Endothelial cell (in vitro differentiated cells): ENCODE data around the gene NXPH1. TPM values are rescaled to one million over a fixed set of nuclear protein-coding genes. Genes with fewer than 3 reads are reported as not detected.

Source experiments
- DNase-seq: peaks from one replicate; pipeline ENCODE4 v3.0.0; 2021; ENCODE audit warnings: low spot score
- H3K27ac Mint-ChIP-seq: one replicate; pipeline ENCODE4 v1.8.0; 2021; ENCODE audit warnings: mixed read lengths, inconsistent platforms; ENCODE audit not compliant: unreplicated experiment
- H3K27me3 Mint-ChIP-seq: one replicate; pipeline ENCODE4 v1.8.0; 2021; ENCODE audit warnings: mild to moderate bottlenecking, moderate library complexity, mixed read lengths, inconsistent platforms; ENCODE audit not compliant: unreplicated experiment
- H3K36me3 Mint-ChIP-seq: one replicate; pipeline ENCODE4 v1.8.0; 2021; ENCODE audit warnings: mild to moderate bottlenecking, low read depth, mixed read lengths, inconsistent platforms; ENCODE audit not compliant: unreplicated experiment
- H3K4me1 Mint-ChIP-seq: one replicate; pipeline ENCODE4 v1.8.0; 2021; ENCODE audit warnings: mild to moderate bottlenecking, mixed read lengths, inconsistent platforms; ENCODE audit not compliant: unreplicated experiment
- H3K4me3 Mint-ChIP-seq: one replicate; pipeline ENCODE4 v1.8.0; 2021; ENCODE audit warnings: mild to moderate bottlenecking, mixed read lengths, inconsistent platforms; ENCODE audit not compliant: unreplicated experiment
- H3K9me3 Mint-ChIP-seq: one replicate; pipeline ENCODE4 v1.8.0; 2021; ENCODE audit warnings: mixed read lengths, inconsistent platforms; ENCODE audit not compliant: unreplicated experiment
- total RNA-seq: library from RNA; stranded (reverse); fragmentation: NEBNext Ultra II Directional; extraction: Animal tissue kit (Norgen Biotek cat#: 25700); gene quantifications from one replicate; pipeline ENCODE4 v1.2.1, GENCODE V29; 2021; ENCODE audit not compliant: unreplicated experiment
- TF ChIP-seq, protein P1 (sequence below): fragments of 200-600 bp; sonication (generic); IDR thresholded peaks from one replicate; pipeline ENCODE4 v1.5.0; 2021; ENCODE audit warnings: antibody characterized with exemption; ENCODE audit not compliant: unreplicated experiment

The NXPH1 gene
- total RNA-seq, 1 donor from 2014 or later = not detected

DNA sequence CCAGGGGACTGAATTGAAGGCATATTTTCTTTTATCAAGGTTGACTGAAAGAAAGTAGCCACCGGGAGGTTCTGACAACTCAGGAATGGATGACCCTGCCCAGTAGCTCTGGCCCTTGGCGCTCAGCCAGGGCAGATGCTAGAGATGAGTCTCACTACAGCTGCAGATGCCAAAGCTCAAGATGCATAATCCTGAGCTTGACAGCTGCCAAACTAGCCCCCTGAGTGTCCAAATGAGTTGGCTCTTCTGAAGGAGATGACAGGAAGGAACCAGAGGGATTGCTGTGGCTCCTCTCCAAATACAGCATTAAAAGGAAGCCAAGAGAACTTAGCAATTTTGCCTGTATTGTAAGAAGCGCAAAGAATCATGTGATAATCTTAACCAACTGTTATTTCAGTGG, 78.4 kb downstream of the NXPH1 start:
- TF ChIP-seq, protein P1, sequence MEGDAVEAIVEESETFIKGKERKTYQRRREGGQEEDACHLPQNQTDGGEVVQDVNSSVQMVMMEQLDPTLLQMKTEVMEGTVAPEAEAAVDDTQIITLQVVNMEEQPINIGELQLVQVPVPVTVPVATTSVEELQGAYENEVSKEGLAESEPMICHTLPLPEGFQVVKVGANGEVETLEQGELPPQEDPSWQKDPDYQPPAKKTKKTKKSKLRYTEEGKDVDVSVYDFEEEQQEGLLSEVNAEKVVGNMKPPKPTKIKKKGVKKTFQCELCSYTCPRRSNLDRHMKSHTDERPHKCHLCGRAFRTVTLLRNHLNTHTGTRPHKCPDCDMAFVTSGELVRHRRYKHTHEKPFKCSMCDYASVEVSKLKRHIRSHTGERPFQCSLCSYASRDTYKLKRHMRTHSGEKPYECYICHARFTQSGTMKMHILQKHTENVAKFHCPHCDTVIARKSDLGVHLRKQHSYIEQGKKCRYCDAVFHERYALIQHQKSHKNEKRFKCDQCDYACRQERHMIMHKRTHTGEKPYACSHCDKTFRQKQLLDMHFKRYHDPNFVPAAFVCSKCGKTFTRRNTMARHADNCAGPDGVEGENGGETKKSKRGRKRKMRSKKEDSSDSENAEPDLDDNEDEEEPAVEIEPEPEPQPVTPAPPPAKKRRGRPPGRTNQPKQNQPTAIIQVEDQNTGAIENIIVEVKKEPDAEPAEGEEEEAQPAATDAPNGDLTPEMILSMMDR = no peak
- no peak for DNase-seq
- no peaks in the 10 kb centered on the region for H3K36me3 Mint-ChIP-seq
- H3K4me3 Mint-ChIP-seq = no peak overlapping the region
- no peaks in the 10 kb centered on the region for H3K4me1 Mint-ChIP-seq
- no peaks in the 10 kb centered on the region for H3K27me3 Mint-ChIP-seq
- H3K9me3 Mint-ChIP-seq = no peaks in the 10 kb centered on the region
- no peak overlapping the region for H3K27ac Mint-ChIP-seq

DNA sequence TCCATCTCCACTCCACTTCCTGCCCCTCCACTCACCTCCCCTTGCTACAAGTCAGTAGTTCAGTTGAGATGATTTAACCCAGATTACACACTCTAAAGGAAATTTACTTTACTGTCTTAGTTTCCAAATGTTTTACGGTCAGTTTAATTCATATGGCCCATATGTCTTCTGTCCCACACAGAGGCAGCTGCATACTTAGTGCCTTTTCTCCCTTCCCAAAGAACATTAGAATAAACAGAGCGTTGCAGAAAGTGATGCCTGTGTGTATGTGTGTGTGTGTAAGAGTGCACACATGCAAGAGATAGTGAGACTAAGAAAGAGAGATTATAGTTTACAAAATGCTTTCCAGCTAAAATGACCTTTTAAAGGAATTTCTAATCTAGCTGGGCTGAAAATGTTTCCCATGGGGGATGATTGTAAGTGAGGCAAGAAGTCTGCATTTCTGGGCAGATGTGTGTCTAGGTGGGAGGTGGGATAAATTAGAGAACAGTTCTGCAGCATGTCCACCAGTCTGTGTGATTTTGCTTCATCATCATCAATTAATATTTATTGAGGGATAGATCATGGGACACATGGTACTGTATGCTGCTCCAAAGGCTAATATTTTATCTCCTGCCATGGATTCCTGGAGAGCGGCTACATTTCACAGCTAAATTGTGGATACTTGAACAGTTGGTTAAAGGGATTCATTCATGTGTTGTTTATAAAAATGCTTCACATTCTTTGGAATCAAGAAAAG, 81.5 kb downstream of the NXPH1 start:
- no peak for DNase-seq
- Mint-ChIP-seq H3K27me3 (no peaks in the 10 kb centered on the region), H3K36me3 (no peaks in the 10 kb centered on the region), H3K9me3 (no peaks in the 10 kb centered on the region), H3K4me3 (no peak overlapping the region), H3K27ac (no peak overlapping the region), H3K4me1 (no peaks in the 10 kb centered on the region)
- TF ChIP-seq, protein P1 = no peak

DNA sequence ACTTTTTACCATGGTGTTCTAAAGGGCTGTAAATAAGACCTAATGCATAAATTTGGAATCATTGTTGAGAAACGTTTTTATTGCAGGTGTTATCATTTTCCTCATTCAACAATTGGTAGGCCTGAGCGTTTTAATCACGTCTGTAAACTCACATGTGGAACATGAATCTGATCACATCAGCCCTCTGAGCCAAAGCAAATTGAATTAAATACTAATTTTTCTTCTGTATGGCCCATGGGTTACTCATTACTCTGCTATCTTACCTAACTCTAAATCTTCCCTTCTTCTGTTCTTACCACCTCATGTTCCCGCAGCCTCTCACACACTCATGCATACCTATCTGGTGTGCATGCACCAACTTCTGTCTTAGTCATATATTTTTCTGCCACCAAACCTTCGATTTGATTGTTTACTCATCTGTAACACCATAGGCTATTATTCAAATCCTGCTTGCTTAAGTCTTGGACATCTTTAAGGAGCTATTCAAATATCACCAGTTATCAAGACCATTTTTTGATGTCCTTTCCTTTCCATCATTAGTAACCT, 82.3 kb downstream of the NXPH1 start:
- H3K27ac Mint-ChIP-seq = no peak overlapping the region
- H3K4me3 Mint-ChIP-seq = no peak overlapping the region
- TF ChIP-seq, protein P1 = no peak

DNA sequence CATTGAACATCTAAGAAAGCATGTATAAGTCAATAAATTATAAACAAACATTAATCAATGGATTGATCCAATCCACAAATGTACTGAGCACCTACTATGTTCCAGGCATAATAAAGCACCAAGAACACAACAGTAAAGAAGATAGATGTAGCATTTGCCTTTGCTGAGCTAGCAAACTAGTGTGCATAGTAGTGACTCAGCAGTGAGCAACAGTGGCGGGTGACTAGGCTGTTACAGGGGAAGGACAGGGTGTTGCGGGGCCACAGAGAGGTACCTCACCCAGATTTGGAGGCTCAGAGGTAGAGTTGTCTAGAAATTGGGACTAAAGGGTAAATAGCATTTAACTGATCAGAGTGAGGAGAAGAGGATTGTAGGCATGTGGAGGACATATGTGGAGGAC, 83.6 kb downstream of the NXPH1 start:
- DNase-seq = no peak
- H3K4me3 Mint-ChIP-seq = no peak overlapping the region
- TF ChIP-seq, protein P1 = no peak
- no peaks in the 10 kb centered on the region for H3K9me3 Mint-ChIP-seq
- H3K27me3 Mint-ChIP-seq = no peaks in the 10 kb centered on the region
- no peaks in the 10 kb centered on the region for H3K4me1 Mint-ChIP-seq
- no peaks in the 10 kb centered on the region for H3K36me3 Mint-ChIP-seq
- no peak overlapping the region for H3K27ac Mint-ChIP-seq

More for the DNA sequence above, 82.3 kb downstream of the NXPH1 start:
- no peak for DNase-seq
- no peaks in the 10 kb centered on the region for H3K9me3 Mint-ChIP-seq
- no peaks in the 10 kb centered on the region for H3K4me1 Mint-ChIP-seq
- no peaks in the 10 kb centered on the region for H3K36me3 Mint-ChIP-seq
- H3K27me3 Mint-ChIP-seq = no peaks in the 10 kb centered on the region

DNA sequence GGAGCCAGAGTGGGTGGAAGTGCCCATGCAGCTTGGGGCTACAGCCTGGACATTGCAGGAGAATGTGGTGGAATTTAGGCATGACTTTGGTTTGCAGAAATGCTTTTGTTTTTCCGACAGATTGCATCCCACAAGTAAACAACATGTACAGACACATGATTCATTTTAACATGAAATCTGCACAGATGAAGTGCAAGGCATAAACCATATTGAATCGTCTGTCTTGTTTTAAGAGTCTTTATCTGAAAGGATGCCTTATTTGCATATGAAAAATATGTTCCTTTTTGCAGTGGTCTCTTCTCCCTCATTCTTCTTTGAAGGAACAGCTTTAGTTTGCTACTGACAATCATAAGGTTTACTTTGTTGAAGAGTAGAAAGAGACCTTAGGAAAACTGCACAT, 94.9 kb downstream of the NXPH1 start:
- TF ChIP-seq, protein P1 = no peak
- Mint-ChIP-seq H3K9me3 (no peaks in the 10 kb centered on the region), H3K4me3 (no peak overlapping the region), H3K36me3 (no peaks in the 10 kb centered on the region), H3K4me1 (no peaks in the 10 kb centered on the region), H3K27me3 (no peaks in the 10 kb centered on the region), H3K27ac (no peak overlapping the region)
- no peak for DNase-seq
